ENCODE measurements around the gene DR1.

DR1 gene

GRCh38 chr1:93345633-93346420, at the start of gene DR1:
Gene DR1, plus strand, starts transcription at chr1:93345907. Its CDS starts 739 bp downstream, at chr1:93346646.
- peak; percentile 90 for DNase-seq (ENCODE audit: low read depth)

DNA sequence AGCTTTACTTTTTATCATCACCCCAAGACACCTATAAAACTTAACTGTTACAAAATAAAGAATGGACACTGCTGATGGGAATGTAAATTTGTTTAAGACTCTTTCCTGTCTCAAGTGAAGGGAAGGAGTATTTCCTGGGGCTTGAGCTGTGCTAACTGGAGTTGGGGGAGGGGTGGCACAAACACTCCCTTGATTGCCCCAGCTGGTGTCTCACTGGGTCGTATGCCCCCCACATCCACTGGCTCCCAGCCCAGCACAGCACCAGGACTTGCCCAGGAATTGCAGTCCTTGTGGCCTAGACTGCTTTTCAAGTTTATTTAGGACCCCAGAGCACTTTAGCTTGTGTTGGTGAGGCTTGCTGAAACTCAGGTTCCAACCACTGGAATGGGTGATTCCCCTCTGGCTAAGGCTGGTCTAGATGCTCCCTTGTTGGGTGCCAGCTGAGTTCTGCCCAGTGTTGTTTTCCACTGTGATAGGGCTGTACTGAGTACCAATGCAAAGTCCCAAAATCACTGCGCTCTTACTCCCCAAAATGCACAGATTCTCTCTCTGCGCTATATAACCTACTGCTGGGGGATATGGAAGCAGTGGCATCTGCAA, 49.1 kb upstream of the DR1 start:
- no peak for DNase-seq (ENCODE audit: low read depth)

DNA sequence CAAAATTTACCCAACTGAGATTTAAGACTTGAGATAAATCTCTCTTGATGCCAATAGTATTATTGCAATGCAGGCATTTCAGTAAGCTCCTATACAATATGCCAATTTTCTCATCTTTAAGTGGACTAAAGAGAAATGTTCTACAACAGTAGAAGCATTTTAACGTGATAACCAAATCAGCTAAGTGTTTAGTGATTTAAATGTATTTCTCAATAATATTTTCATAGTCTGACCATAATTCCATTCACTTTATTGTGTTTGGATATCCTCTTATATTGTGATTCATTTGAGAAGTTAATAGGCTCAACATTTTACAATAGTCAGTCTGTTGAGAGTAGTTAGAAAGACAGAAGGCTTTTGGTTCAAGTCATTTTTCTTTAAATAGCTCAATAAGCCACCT, 44.6 kb upstream of the DR1 start:
- no peak for DNase-seq (ENCODE audit: low read depth)

- no peak for DNase-seq (ENCODE audit: low read depth)
Observed at GRCh38 chr1:93302078-93302477, 43.6 kb upstream of the DR1 start.

DNA sequence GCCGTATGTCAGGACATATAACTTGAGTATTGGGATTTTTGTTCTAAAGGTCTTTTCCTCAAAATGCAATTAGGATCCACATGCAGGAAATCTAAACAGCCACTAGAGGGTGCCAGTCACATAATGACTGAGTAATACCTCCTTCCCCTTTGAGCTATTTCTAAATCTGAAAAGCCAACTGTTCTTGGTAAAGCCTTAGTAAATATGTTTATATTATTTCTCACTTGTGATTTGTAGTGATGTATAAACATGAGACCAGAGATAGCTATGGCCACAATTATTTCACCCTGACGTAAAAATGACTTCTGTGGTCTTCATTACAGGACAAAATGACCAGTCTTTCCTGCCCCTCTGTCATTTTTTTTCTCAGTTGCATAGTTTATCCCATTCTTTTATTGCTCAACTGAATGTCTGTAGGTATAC, 41.0 kb upstream of the DR1 start:
- DNase-seq (ENCODE audit: low read depth) = peak; percentile 1

DNA sequence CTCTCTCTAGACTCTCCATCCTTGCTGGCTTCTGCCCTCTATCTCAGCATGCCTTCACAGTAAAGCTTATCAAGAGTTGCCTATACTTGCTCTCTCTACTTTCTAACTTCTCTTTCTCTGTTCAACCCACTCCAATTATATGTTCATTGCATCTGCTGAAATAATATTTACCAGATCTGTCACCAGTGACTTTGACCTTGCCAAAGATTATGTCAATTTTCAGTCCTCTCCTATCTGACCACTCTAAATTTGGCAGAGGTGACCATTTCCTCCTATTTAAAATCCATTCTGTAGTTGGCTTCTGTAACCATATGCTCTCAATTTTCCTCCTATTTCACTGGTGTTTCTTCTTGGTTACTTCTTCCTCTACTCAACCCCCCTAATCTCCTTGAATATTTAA, 38.8 kb upstream of the DR1 start:
- DNase-seq (ENCODE audit: low read depth) = no peak

- no peak for DNase-seq (ENCODE audit: low read depth)
Observed at GRCh38 chr1:93313026-93313425, 32.7 kb upstream of the DR1 start.

DNA sequence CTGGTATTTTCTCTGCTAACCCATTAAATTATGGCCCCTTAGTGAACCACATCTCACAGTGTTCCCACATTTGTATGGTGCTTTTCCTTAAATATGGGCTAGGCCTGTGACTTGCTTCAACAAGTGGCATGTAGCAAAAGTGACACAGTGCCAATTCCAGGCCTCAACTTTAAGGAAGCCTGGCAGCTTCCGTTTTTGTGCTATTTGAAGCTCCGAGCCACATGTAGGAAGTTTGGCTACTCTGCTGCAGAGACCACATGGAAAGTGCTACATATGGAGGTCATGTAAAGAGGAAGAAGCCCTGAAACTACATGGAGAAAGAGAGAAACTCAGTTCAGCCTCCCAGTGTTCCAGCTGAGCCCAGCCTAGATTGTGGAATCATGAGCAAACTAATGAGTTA, 28.5 kb upstream of the DR1 start:
- DNase-seq (ENCODE audit: low read depth) = no peak

- DNase-seq (ENCODE audit: low read depth) = no peak
Observed at GRCh38 chr1:93317943-93318342, 27.8 kb upstream of the DR1 start.

DNA sequence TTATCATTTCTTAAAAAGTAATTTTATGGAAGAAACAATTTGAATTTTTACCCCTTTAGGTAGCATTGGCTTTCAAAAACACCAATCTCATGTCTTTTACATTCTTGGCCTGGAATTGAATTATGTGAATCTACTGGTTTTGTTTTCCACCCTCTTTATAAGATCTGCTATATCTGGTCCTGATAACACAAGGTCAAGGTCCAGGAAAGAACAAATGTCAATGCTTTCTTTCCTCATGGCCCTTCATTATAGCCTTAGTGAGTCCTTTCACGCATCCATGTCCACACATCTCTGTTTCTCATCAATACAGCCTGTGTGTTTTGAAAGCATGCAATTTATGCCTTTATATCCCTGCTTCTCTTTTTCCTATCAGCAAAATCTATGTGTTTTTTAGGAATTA, 24.0 kb upstream of the DR1 start:
- no peak for DNase-seq (ENCODE audit: low read depth)

DNA sequence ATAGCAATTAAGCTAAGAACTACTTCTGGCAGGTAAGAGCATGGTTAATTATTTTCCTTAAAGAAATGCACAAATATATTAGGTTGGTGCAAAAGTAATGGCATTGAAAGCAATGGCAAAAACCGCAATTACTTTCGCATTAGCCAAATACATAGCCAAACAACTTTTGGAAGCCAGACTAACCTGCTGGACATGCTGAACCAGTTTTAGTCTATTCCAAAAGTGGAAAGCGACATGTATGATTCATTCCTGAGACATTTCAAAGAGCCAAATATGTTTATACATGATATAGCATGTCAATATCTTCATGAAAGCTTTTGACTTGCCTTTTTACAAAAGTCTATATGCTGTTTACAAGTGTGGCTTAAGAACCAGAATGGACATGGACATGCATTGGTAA, 23.4 kb upstream of the DR1 start:
- DNase-seq (ENCODE audit: low read depth) = no peak

GRCh38 chr1:93323185-93323820, 22.4 kb upstream of the DR1 start:
- DNase-seq (ENCODE audit: low read depth) = no peak

GRCh38 chr1:93324486-93325464, 20.9 kb upstream of the DR1 start:
- no peak for DNase-seq (ENCODE audit: low read depth)

DNA sequence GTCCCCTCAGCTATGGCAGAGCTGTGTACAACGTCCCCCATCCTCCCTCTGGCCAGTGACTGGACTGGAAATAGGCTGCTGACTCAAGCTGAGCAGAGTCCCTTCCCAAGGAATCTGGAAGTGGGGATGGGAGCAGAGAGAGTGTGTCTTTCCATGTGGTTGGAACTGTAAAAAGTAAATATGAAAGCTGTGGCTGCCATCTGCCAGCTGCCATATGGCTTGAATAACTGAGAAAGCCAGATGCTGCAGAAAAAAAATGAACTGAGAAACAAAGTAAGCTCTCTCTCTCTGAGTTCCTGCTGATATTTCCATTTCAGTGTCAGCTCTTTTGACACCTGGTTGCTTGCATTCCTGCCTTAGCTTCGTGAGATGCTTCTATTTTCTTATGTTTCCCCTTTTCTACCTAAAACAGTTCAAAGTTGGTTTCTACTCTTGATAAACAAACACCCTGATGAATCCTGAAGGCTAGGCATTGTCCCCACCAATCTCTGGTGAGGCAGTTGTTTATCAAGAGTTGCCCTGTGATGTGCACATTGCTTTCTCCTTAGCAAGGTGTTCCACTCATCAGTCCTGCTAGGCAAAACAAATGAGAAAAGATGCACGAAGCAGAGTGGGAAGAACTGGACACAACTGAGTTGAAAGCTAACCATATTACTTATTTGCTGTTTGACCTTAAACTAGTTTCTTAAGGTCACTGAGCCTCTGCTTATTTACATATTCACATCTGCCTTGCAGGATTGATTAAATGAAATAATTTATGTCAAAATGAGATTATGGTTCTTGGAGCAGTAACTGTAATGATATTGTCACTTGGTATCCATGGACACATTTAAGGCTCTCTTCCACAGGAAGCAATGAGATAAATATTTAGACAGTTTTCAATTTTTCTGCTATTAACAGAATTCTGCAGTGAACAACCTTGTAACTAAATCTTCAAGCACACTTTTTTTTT, 16.6 kb upstream of the DR1 start:
- no peak for DNase-seq (ENCODE audit: low read depth)

GRCh38 chr1:93330196-93330595, 15.5 kb upstream of the DR1 start:
- DNase-seq (ENCODE audit: low read depth) = no peak

DNA sequence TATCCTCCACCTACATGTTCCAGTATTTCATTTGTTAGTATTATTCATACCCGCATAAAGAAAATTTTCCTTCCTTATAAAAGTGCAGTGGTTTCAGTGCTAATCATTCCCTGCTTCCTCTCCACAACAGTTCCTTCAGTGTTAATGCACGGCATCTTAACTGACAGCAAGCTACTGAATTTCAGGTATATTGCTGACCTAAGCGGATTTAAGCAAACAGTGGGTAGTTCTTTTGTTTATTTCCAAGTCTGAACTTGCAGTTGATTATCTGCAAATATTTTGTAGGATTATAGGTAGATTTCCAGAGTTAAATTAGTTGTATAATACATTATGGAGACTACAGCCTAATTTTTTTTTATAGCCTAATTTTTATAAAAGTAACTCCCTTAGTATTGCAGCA, 15.1 kb upstream of the DR1 start:
- DNase-seq (ENCODE audit: low read depth) = no peak

- DNase-seq (ENCODE audit: low read depth) = no peak
Observed at GRCh38 chr1:93331412-93331811, 14.3 kb upstream of the DR1 start.

DNA sequence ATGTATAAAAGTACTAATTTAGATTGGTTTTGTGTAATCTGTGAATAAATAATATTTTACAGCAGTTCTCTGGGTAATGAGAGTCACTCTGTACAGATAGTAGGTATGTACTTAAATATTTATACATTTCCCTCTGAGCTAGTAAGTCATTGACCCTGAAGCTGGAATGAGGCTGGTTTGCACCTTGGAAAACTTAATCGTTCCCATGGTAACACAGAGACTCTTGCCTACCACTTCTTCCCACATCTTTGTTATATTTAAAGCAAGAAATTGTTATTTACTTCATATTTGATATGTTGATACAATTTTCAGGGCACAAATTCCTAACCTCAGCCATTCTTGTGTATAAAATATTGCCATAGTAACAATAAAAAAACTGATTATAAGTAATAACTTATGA, 13.3 kb upstream of the DR1 start:
- DNase-seq (ENCODE audit: low read depth) = no peak

DNA sequence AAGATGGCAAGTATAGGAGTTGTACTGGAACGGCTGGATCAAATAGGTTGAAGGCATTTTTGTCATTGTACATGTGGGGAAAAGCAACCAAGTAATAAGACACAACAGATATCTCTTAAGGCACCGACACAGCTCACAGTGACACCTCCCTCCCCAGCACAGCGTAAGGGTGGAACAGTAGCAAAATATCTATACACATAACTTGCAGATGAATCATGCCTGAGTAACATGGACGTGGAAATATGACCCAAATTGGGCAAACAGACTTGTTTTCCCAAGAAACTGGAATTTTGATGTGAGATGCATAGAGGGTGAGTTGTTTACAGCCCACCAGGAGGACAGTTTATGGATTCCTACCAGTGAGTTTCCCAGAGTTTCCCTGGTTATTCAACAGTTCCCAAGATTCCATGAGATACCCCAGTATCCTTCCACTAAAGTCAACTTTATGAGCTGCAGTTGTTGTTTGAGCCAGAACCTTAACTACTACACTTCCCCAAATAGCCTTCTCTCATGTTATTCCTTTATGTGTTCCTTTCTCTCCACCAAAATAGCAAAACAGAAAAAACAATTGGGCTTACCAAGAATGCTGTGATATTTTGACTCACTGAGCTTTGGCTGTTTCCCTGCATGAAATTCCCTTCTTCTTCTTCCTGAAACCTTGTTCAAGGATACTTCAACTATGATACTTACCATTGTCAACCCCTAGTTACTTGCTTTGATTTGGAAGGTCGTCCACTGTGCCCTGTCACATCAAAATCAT, 7.1 kb upstream of the DR1 start:
- DNase-seq (ENCODE audit: low read depth) = no peak

DNA sequence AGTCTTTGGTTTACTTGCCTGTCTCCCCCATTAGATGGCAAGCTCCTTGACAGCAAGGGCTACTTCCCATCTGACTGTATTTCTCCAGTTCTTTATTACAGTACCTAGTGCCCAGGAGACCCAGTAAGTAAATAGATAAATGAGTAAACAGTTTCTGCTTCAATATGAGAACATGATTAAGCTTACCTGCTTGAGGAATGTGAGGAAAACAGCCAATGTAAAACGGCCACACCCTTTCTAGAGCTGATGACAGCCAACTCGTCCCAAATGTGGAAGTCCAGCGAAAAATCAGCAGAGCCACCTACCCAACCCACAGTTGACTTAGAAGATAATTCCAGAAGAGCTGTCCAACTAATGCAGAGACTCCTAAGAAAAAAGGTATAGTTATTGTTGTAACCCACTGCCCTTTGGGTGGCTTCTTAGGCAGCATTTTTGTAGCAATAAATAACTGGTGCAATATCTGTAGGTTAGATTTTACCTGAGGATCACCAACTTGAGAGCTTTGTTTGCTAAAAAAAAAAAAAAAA, 6.5 kb upstream of the DR1 start:
- no peak for DNase-seq (ENCODE audit: low read depth)

Data from activated T-cell treated with anti-CD3 and anti-CD28 coated beads for 48 hours (primary cell).